ENCODE results near the gene GLI2. TPM values are rescaled to one million over a fixed set of nuclear protein-coding genes. Genes with fewer than 3 reads are reported as not detected.

The GLI2 gene
- total RNA-seq, 1 experiment from 2014 or later: 1.4 TPM

GRCh38 chr2:120768112-120769048, 32.7 kb downstream of the GLI2 start:
- no peaks in the 10 kb centered on the region for H3K36me3 Mint-ChIP-seq (ENCODE audit: insufficient read depth, unreplicated experiment)
- no peaks in the 10 kb centered on the region for H3K27me3 Mint-ChIP-seq (ENCODE audit: unreplicated experiment)
- no peak for DNase-seq
- intact Hi-C loops (cut with micrococcal nuclease; ENCODE audit: unreplicated experiment): no loop called here
- no peak for TF ChIP-seq CTCF (IDR thresholded peaks at IDR 0.05; ENCODE audit: unreplicated experiment)
- no peak overlapping the region for H3K4me3 Mint-ChIP-seq (ENCODE audit: low read depth, unreplicated experiment)
- H3K9me3 Mint-ChIP-seq (ENCODE audit: low read depth, unreplicated experiment): no peaks in the 10 kb centered on the region
- no peaks in the 10 kb centered on the region for H3K4me1 Mint-ChIP-seq (ENCODE audit: low read depth, unreplicated experiment)
- BruUV-seq (replicated peaks): no TSS peak
- no peak overlapping the region for H3K27ac Mint-ChIP-seq (ENCODE audit: unreplicated experiment)
- CTCF ChIA-PET: interaction anchor here (0.6 kb wide), 1 partner anchor 138 kb away, joined by 3 read pairs; no protein-coding TSS in a partner anchor

- H3K4me1 Mint-ChIP-seq (ENCODE audit: low read depth, unreplicated experiment): no peaks in the 10 kb centered on the region
These were observed 33.6 kb downstream of the GLI2 start for GRCh38 chr2:120769076-120769786.

GRCh38 chr2:120769787-120770120, 34.1 kb downstream of the GLI2 start:
- no peaks in the 10 kb centered on the region for H3K4me1 Mint-ChIP-seq (ENCODE audit: low read depth, unreplicated experiment)
- no peaks in the 10 kb centered on the region for H3K27me3 Mint-ChIP-seq (ENCODE audit: unreplicated experiment)
- BruUV-seq (replicated peaks): no TSS peak
- H3K4me3 Mint-ChIP-seq (ENCODE audit: low read depth, unreplicated experiment): no peak overlapping the region
- no peak for TF ChIP-seq CTCF (IDR thresholded peaks at IDR 0.05; ENCODE audit: unreplicated experiment)
- CTCF ChIA-PET: no interaction called here
- intact Hi-C loops (cut with micrococcal nuclease; ENCODE audit: unreplicated experiment): no loop called here
- no peaks in the 10 kb centered on the region for H3K36me3 Mint-ChIP-seq (ENCODE audit: insufficient read depth, unreplicated experiment)
- no peak overlapping the region for H3K27ac Mint-ChIP-seq (ENCODE audit: unreplicated experiment)
- H3K9me3 Mint-ChIP-seq (ENCODE audit: low read depth, unreplicated experiment): no peaks in the 10 kb centered on the region
- no peak for DNase-seq

More at GRCh38 chr2:120769076-120769786, 33.6 kb downstream of the GLI2 start:
- BruUV-seq (replicated peaks): no TSS peak
- Mint-ChIP-seq H3K27me3 (ENCODE audit: unreplicated experiment) (no peaks in the 10 kb centered on the region), H3K36me3 (ENCODE audit: insufficient read depth, unreplicated experiment) (no peaks in the 10 kb centered on the region), H3K9me3 (ENCODE audit: low read depth, unreplicated experiment) (no peaks in the 10 kb centered on the region), H3K27ac (ENCODE audit: unreplicated experiment) (no peak overlapping the region), H3K4me3 (ENCODE audit: low read depth, unreplicated experiment) (no peak overlapping the region)
- intact Hi-C loops (cut with micrococcal nuclease; ENCODE audit: unreplicated experiment): no loop called here
- CTCF ChIA-PET: interaction anchor here (0.6 kb wide), 1 partner anchor 137 kb away, joined by 3 read pairs; no protein-coding TSS in a partner anchor
- no peak for TF ChIP-seq CTCF (IDR thresholded peaks at IDR 0.05; ENCODE audit: unreplicated experiment)
- DNase-seq: no peak

- H3K9me3 Mint-ChIP-seq (ENCODE audit: low read depth, unreplicated experiment): no peaks in the 10 kb centered on the region
- CTCF ChIA-PET: no interaction called here
- no peak overlapping the region for H3K27ac Mint-ChIP-seq (ENCODE audit: unreplicated experiment)
- intact Hi-C loops (cut with micrococcal nuclease; ENCODE audit: unreplicated experiment): no loop called here
- DNase-seq: no peak
- no peak overlapping the region for H3K4me3 Mint-ChIP-seq (ENCODE audit: low read depth, unreplicated experiment)
- no peaks in the 10 kb centered on the region for H3K36me3 Mint-ChIP-seq (ENCODE audit: insufficient read depth, unreplicated experiment)
- no peaks in the 10 kb centered on the region for H3K27me3 Mint-ChIP-seq (ENCODE audit: unreplicated experiment)
- no peak for TF ChIP-seq CTCF (IDR thresholded peaks at IDR 0.05; ENCODE audit: unreplicated experiment)
- BruUV-seq (replicated peaks): no TSS peak
- H3K4me1 Mint-ChIP-seq (ENCODE audit: low read depth, unreplicated experiment): no peaks in the 10 kb centered on the region
These were observed 34.5 kb downstream of the GLI2 start for GRCh38 chr2:120770176-120770575.

Measured in Calu3 (cell line).